HG02973 (cell line): ENCODE results near the gene PTPRR.

Source experiments
- ATAC-seq: cut with Tn5 transposase; IDR thresholded peaks from one replicate; pipeline ENCODE4 v1.9.1; 2021; ENCODE audit warnings: moderate library complexity; ENCODE audit not compliant: unreplicated experiment

PTPRR gene

DNA sequence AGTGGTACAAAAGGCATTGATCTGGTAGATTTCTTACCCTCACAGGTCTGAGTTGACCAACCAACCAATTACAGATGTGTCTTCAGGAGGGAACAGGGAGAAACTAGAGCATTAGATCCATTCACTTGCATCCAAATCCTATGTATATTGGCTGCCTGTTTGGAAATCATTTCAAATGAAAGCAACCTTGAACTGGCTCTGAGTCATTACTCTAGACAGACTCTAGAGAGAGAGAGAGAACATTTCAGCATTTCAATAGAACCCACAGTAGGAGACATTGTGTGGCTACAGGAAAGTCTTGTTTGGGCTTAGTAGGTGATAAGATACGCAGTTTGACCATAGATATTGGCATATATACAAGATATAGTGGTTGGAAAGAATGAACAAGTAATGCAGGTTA lies 114.5 kb downstream of the PTPRR start:
- no peak for ATAC-seq

GRCh38 chr12:70798016-70798783 lies 122.3 kb downstream of the PTPRR start:
- ATAC-seq: no peak

- no peak for ATAC-seq
Measured at GRCh38 chr12:70796989-70797388, 123.5 kb downstream of the PTPRR start.

- no peak for ATAC-seq
Measured at GRCh38 chr12:70795608-70796007, 124.9 kb downstream of the PTPRR start.

- ATAC-seq: no peak
Measured at GRCh38 chr12:70794131-70794530, 126.4 kb downstream of the PTPRR start.

DNA sequence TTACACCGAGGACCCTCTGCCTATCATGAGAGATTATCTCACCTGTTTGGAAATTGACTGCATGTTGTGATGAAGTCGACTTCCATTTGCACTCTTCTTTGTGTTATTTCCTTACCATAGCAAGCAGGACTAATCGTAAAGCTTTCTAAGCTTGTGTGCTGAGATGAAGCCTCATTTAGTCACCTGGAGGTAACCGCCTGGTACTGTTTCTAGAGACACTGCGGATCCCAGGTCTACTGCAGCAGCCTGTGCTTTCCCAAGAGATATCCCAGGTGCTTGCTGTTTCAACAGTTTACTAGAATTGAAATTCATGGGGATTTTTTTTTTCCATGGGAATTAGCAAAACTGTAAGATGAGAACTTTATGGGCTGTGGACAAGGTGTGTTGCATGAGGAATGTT lies 131.8 kb downstream of the PTPRR start:
- no peak for ATAC-seq

DNA sequence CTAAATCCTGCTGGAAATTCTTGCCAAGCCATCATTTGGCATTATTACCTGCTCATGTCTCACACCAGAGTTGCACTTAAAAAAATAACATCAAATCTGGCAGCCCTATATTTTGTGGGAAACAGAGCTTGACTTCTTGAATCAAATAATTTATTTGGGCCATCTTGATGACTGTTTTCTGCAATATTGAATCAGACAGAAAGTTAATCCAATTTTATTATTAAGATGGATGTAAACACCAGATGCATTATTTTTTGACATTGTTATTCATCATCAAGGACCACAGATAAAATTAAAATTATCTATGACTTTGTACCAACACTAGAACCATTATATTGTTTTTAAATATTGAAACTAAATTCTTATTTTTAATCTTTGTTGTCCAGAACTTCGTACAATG lies 132.9 kb downstream of the PTPRR start:
- ATAC-seq: no peak

DNA sequence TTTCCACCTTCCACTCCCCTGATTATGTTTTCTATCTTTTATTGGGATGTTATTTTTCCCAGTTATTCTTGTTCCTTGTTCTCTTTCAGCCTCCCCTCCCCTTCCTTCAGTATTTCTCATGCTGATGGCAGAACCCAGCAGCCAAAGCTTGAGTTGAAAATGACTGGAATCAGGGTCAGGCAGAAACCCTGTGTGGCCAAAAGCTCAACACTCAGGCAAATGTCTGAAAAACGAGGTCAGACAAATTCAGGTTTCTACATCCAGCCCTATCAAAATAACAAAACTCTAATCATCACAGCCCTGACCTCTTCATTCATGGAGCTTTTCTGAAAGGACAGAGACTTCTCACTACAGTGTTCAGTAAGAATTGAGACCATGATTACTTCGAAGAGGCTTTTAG lies 134.6 kb downstream of the PTPRR start:
- ATAC-seq: no peak

- ATAC-seq: no peak
Measured at GRCh38 chr12:70784042-70784668, 136.4 kb downstream of the PTPRR start.

GRCh38 chr12:70783455-70783854 lies 137.1 kb downstream of the PTPRR start:
- ATAC-seq: no peak

DNA sequence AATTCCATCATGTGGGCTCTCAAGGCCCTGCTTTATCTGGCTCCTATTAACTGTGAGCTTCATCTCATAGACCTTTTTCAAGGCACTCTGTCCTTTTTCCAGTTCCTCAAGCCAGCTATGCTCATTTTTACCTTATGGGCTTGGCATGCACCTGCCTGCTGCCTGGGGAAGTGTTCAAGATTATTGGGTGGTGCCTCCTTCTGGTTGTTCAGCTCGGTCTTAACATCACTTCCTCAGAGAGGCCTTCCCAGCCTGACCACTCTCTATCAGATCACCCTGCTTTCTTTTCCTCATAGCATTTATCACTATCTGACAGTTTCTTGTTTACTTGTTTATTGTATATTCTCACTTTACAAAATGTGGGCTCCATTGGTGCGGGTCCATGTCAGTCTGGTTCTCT lies 141.3 kb downstream of the PTPRR start:
- ATAC-seq: no peak

GRCh38 chr12:70774055-70774454 lies 146.5 kb downstream of the PTPRR start:
- no peak for ATAC-seq

DNA sequence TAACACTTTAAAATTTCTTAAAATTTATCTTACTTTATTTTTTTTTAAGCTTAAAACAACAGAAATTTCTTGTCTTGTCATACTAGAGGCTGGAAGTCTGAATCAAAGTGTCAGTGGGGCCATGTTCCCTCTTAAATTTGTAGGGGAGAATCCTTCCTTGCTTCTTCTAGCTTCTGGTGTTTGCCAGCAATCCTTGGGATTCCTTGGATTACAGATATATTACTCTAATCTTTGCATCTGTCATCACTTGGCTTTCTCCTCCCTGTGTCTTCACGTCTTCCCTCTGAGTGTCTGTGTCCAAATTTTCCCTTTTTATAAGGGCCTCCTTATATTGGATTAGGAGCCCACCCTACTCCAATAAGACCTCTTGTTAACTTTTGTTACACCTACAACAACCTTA lies 147.7 kb downstream of the PTPRR start:
- ATAC-seq: no peak

GRCh38 chr12:70771581-70771980 lies 149.0 kb downstream of the PTPRR start:
- ATAC-seq: no peak

DNA sequence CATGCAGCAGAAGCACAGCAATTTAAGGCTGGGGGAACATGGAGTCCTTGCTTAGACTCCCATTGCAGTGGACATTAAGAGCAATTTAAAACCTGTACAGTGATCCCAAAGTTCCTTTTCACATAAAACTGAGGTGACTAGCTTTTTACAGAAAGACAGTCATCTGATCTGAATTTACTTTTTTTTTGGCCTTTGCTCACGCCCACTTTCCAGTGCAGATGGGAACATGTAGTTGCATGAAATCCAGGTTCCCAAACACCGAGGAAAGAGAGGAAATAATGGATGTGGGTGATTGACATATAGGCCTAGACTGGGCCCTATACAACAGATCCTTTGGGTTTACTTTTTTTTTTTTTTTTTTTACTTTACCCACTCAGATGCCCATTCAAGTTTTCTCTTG lies 156.9 kb downstream of the PTPRR start:
- ATAC-seq: no peak

DNA sequence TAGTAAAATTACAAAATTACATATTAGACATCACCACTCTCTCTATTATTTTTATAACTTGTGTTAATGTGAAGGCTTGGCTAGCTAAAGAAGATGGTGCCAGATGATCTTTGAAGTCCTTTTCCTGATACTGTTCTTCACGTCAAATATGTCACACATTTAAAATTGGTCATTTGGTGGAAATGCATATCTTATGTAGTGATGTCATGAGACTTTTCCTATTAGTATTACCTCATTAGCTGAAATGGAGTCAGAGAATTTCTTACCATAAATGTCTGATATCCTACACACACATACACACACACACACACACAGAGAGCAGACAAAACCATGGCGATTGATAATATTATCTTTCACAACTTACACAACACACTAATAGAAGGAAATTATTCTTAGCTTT lies 158.5 kb downstream of the PTPRR start:
- no peak for ATAC-seq

DNA sequence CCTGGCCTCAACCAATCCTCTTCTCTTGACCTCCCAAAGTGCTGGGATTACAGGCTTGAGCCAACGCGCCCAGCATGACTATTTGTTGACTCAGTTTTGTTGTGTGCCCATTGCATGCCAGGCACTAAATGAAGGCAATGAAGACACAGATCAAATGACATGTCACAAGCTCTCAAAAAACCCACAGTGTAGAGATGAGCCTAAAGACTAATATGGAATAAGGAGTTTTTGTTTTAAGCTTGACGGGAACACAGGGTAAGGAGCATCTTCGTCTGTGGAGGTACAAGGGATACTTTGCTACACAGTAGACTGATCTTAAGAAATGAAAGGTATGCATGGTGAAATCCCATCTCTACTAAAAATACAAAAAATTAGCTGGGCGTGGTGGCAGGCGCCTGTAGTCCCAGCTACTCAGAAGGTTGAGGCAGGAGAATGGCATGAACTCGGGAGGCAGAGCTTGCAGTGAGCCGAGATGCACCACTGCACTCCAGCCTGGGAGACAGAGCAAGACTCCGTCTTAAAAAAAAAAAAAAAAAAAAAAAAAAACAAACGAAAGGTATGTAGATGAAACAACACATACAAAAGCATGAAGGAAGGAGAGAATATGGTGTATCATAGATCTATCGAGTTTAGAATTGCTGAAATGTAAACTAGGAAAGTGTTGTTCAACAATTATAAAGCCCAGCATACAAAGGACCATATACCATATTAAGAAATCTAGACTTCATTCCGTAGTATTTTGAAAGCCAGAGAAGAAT lies 161.2 kb downstream of the PTPRR start:
- ATAC-seq: no peak

GRCh38 chr12:70758494-70758845 lies 162.1 kb downstream of the PTPRR start:
- ATAC-seq: no peak

GRCh38 chr12:70757830-70758493 lies 162.6 kb downstream of the PTPRR start:
- no peak for ATAC-seq

- no peak for ATAC-seq
Measured at GRCh38 chr12:70756791-70757190, 163.7 kb downstream of the PTPRR start.

DNA sequence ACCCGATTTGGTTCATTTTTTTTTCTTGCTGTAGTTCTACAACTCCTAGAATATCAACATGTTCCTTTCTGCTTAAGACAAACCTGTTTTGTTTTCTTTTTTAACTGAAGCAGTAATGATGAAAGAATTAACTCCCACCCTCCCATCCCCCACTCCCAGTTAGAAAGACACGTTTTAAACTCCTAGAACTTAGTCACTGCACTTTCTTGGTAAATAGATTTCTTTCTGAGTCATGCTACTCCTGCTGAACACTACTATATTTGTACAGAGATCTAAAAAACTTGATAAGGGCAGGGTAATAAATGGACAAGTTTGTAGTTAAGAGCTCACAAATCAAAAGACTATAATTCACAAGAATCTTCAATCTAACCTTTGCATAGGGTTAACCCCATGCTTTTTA lies 164.4 kb downstream of the PTPRR start:
- ATAC-seq: no peak

GRCh38 chr12:70754330-70754741 lies 166.2 kb downstream of the PTPRR start:
- ATAC-seq: no peak
